Lung (tissue), 12 donors: ENCODE measurements around the gene PEX16. TPM values are rescaled to one million over a fixed set of nuclear protein-coding genes. Genes with fewer than 3 reads are reported as not detected.

ENCODE experiments used
- ATAC-seq: fragments of 200-7000 bp; cut with Tn5 transposase; one replicate; pipeline ENCODE4 v1.9.1; 2020; ENCODE audit warnings: moderate number of reproducible peaks; ENCODE audit not compliant: insufficient read depth, low FRiP score
- DNase-seq, 3 donors: peaks; one replicate each; pipeline ENCODE4 v3.0.0-alpha.2; 2013 to 2017
- H3K27ac ChIP-seq, 2 donors: one replicate each; pipeline ENCODE4 v1.5.1; 2013; ENCODE audit warnings: mild to moderate bottlenecking in 2 of 2, moderate library complexity in 2 of 2, control low read depth in 1 of 2, inconsistent platforms in 1 of 2, low read depth in 1 of 2, low read length in 1 of 2
- H3K27me3 ChIP-seq, 3 donors: one replicate each; pipeline ENCODE4 v1.5.1; 2013; ENCODE audit warnings: low read length in 2 of 3; ENCODE audit not compliant: control insufficient read depth in 3 of 3, insufficient read depth in 3 of 3
- H3K36me3 ChIP-seq, 4 donors: one replicate each; pipeline ENCODE4 v1.5.1; 2013; ENCODE audit warnings: low read length in 4 of 4, mild to moderate bottlenecking in 1 of 4, moderate library complexity in 1 of 4; ENCODE audit not compliant: control insufficient read depth in 4 of 4, insufficient read depth in 4 of 4
- H3K4me1 ChIP-seq, 5 donors: one replicate each; pipeline ENCODE4 v1.5.1; 2013; ENCODE audit warnings: low read length in 5 of 5, mild to moderate bottlenecking in 2 of 5, moderate library complexity in 1 of 5; ENCODE audit not compliant: control insufficient read depth in 5 of 5, insufficient read depth in 5 of 5
- H3K4me3 ChIP-seq: one replicate; pipeline ENCODE4 v1.5.1; 2013; ENCODE audit warnings: mild to moderate bottlenecking, control low read depth, moderate library complexity
- H3K9ac ChIP-seq, 2 donors: one replicate each; pipeline ENCODE4 v1.5.1; 2013; ENCODE audit warnings: low read length in 2 of 2, control low read depth in 1 of 2; ENCODE audit not compliant: insufficient read depth in 1 of 2
- H3K9me3 ChIP-seq, 4 donors: one replicate each; pipeline ENCODE4 v1.5.1; 2013; ENCODE audit warnings: low read length in 3 of 4, mild to moderate bottlenecking in 1 of 4, moderate library complexity in 1 of 4; ENCODE audit not compliant: control insufficient read depth in 4 of 4, insufficient read depth in 3 of 4
- CTCF ChIP-seq: IDR thresholded peaks from 2 replicates; pipeline ENCODE4 v1.5.1; 2012; ENCODE audit warnings: mild to moderate bottlenecking; ENCODE audit errors: control extremely low read depth, extremely low read depth
- WGBS, 2 donors: extraction: QIAGEN DNeasy Blood & Tissue Kit; methylation state at CpG; one replicate each; pipeline ENCODE4 v1.1.7; 2013; 5-methylcytosine and 5-hydroxymethylcytosine counted together
- polyA plus RNA-seq, 2 donors: library from polyadenylated mRNA; stranded (reverse); fragments of 200-250 nt; gene quantifications; one replicate each; pipeline ENCODE4 v1.2.1, GENCODE V29; 2013
- total RNA-seq, 2 donors: library from RNA; depleted of rRNA in 1 of 2; stranded (reverse); fragments of >200 nt in 1 of 2; gene quantifications; one replicate each; pipeline ENCODE4 v1.2.1, GENCODE V29; 2014 to 2021
- donor health status: control.
- donor health status: control.
- donor health status: Bipolar disorder and iron deficiency.
- donor health status: healthy.
- donor health status: DM: yes; HTN: yes; CAD: no.

PEX16 gene
- total and polyA plus RNA-seq, 4 donors = 14.2 to 38.2 (median 35.8) TPM

DNA sequence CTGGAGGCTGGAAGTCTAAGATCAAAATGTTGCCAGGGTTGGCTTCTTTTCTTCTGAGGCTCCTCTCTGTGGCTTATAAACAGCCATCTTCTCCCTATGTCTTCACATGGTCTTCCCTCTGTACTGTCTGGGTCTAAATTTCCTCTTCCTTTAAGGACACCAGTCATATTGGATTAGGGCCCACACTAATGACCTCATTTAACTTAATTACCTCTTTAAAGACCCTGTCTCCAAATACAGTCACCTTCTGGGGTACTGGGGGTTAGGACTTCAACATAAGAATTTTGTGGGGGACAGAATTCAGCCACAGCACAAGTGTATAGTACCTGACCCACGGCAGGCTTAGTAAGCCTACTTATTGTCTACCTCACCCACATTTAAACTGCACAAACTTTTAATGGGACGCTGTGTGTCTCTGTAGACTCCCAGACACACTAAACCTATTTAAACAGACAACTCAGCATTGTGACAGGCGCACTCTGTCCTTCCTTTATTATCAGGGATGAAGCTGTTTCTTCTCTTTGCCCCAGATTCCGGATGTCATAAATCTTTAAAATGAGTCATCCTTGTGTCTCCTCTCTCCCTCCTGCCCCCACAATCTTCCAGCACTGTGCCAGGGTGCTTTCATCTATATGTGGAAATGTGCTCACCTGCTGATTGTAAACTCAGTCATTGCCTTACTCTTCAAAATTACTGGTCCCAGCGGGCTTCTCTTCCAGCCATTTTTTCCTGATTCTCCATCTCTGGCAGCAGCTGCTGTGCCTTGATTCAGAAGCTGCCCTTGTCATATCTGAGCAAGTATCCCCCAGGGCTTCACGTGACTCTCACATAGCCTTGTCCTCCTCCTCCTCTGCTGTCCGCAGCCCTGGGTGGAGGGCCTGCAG lies 37.6 kb downstream of the PEX16 start:
- no peak overlapping the region for H3K9ac ChIP-seq
- H3K27me3 ChIP-seq = peaks cover 0 to 1% (median 0%) of the 10 kb centered on the region in 3 donors
- TF ChIP-seq CTCF = no peak
- no peak overlapping the region for H3K27ac ChIP-seq
- DNase-seq = no peak
- no peak overlapping the region for H3K4me3 ChIP-seq
- peaks cover 0 to 2% (median 0%) of the 10 kb centered on the region in 5 donors for H3K4me1 ChIP-seq
- 91 to 92% methylated on average over 7 of the region's 7 CpGs for WGBS, 2 donors
- H3K9me3 ChIP-seq = peaks cover 0 to 1% (median 0%) of the 10 kb centered on the region in 4 donors
- ATAC-seq = no peak
- peaks cover 21 to 51% (median 29%) of the 10 kb centered on the region in 4 donors for H3K36me3 ChIP-seq

DNA sequence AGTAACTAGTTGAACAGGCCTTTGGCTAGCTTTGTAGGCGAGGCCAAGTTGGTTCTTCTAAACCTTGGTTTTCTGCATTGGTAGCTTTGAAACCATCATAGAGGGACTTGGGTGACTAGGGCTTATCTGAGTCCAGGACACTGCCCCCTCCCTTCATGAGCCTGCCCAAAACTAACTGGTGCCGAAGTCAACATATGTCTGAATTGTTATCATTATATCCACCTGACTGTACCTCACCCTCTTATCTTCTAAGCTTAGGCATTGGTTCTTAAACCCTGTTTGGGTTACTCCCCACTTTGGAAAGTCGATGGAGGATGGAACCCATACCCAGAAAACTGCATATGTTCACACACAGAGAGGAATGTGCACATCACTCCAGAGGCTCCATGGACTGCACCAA lies 39.8 kb downstream of the PEX16 start:
- no peak for TF ChIP-seq CTCF
- Histone ChIP-seq H3K36me3 (peaks cover 28 to 56% (median 41%) of the 10 kb centered on the region in 4 donors), H3K4me3 (no peak overlapping the region), H3K9me3 (peaks cover 0 to 1% (median 0%) of the 10 kb centered on the region in 4 donors), H3K27ac (no peak overlapping the region), H3K27me3 (no peaks in the 10 kb centered on the region), H3K9ac (no peak overlapping the region), H3K4me1 (no peaks in the 10 kb centered on the region)
- 91 to 96% methylated on average over 3 of the region's 3 CpGs for WGBS, 2 donors
- ATAC-seq (no peak), DNase-seq (no peak)

DNA sequence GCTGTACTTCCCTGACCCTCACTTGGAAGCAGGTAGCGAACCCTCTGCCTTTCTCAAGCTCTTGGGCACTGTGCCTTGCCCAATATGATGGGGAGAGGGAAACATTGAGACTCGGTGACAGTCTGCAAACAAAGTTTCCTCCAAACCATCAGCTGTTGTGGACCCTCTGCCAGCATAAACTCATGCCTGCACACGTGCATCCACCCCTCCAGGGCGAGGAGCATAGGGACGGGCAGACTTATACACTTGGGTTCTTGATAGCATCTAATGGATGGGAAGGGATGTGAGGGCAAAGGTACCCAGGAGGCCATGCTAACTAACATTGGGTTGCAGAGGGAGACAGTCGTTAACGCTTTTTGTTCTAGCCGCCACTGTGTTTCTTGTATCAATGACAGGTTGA lies 40.5 kb downstream of the PEX16 start:
- DNase-seq (no peak), ATAC-seq (no peak)
- Histone ChIP-seq H3K27ac (no peak overlapping the region), H3K27me3 (no peaks in the 10 kb centered on the region), H3K9me3 (peaks cover 0 to 1% (median 0%) of the 10 kb centered on the region in 4 donors), H3K36me3 (peaks cover 25 to 54% (median 42%) of the 10 kb centered on the region in 4 donors), H3K4me1 (no peaks in the 10 kb centered on the region), H3K9ac (no peak overlapping the region), H3K4me3 (no peak overlapping the region)
- 94 to 96% methylated on average over 8 of the region's 8 CpGs for WGBS, 2 donors
- no peak for TF ChIP-seq CTCF
